Hepatocyte (in vitro differentiated cells): ENCODE measurements around the gene EIF3I. TPM values are rescaled to one million over a fixed set of nuclear protein-coding genes. Genes with fewer than 3 reads are reported as not detected.

Experiments
- DNase-seq: peaks from one replicate; pipeline ENCODE4 v3.0.0-alpha.2; 2016; ENCODE audit warnings: low spot score
- H2AFZ ChIP-seq: fragments of 200-600 bp; sonication (generic); 2 replicates; pipeline ENCODE4 v1.6.0; 2016; ENCODE audit warnings: antibody characterized with exemption, mild to moderate bottlenecking
- H3K27ac ChIP-seq: fragments of 200-600 bp; sonication (generic); 2 replicates; pipeline ENCODE4 v1.5.1; 2016; ENCODE audit warnings: mild to moderate bottlenecking
- H3K27me3 ChIP-seq: fragments of 200-600 bp; sonication (generic); 2 replicates; pipeline ENCODE4 v1.6.1; 2016
- H3K36me3 ChIP-seq: fragments of 200-600 bp; sonication (generic); replicated peaks from 2 replicates; pipeline ENCODE4 v1.5.1; 2016; ENCODE audit warnings: low read depth; ENCODE audit not compliant: insufficient read depth
- H3K4me1 ChIP-seq: fragments of 200-600 bp; sonication (generic); 2 replicates; pipeline ENCODE4 v1.5.1; 2016; ENCODE audit warnings: mild to moderate bottlenecking, moderate library complexity; ENCODE audit not compliant: insufficient read depth
- H3K4me2 ChIP-seq: fragments of 200-600 bp; sonication (generic); 2 replicates; pipeline ENCODE4 v1.6.0; 2016
- H3K4me3 ChIP-seq: fragments of 200-600 bp; sonication (generic); 2 replicates; pipeline ENCODE4 v1.5.1; 2016; ENCODE audit warnings: mild to moderate bottlenecking
- H3K79me2 ChIP-seq: fragments of 200-600 bp; sonication (generic); 2 replicates; pipeline ENCODE4 v1.6.0; 2017; ENCODE audit warnings: mild to moderate bottlenecking
- H3K9me2 ChIP-seq: fragments of 200-600 bp; sonication (generic); replicated peaks from 2 replicates; pipeline ENCODE4 v1.6.0; 2017; ENCODE audit warnings: mild to moderate bottlenecking; ENCODE audit not compliant: insufficient read depth
- H3K9me3 ChIP-seq: fragments of 200-600 bp; sonication (generic); 2 replicates; pipeline ENCODE4 v1.5.1; 2016; ENCODE audit warnings: low read depth, mild to moderate bottlenecking
- H4K20me1 ChIP-seq: fragments of 200-600 bp; sonication (generic); 2 replicates; pipeline ENCODE4 v1.6.0; 2016; ENCODE audit warnings: mild to moderate bottlenecking; ENCODE audit not compliant: insufficient read depth, poor library complexity, severe bottlenecking
- EZH2 ChIP-seq: fragments of 200-600 bp; sonication (generic); IDR thresholded peaks from 2 replicates; pipeline ENCODE4 v1.6.1; 2016; ENCODE audit warnings: antibody characterized with exemption, mild to moderate bottlenecking, borderline replicate concordance
- EZH2phosphoT487 ChIP-seq: fragments of 200-600 bp; sonication (generic); IDR thresholded peaks from one replicate; pipeline ENCODE4 v1.6.1; 2018; ENCODE audit warnings: antibody characterized with exemption, mild to moderate bottlenecking, low read depth, moderate library complexity; ENCODE audit not compliant: unreplicated experiment, severe bottlenecking
- WGBS: methylation state at CpG from one replicate; pipeline ENCODE4 v1.1.6; 2016; ENCODE audit warnings: low lambda C conversion rate; ENCODE audit errors: missing lambda C conversion rate; 5-methylcytosine and 5-hydroxymethylcytosine counted together
- polyA plus RNA-seq: library from polyadenylated mRNA; unstranded; fragments of >200 nt; fragmentation: Nextera tagmentation; extraction: Ambion mirVana; gene quantifications from 2 replicates; pipeline ENCODE4 v1.2.1, GENCODE V29; 2016
- total RNA-seq: library from RNA; depleted of rRNA; stranded (reverse); fragments of >200 nt; gene quantifications from 2 replicates; pipeline ENCODE4 v1.2.3, GENCODE V29; 2014
- TF ChIP-seq, protein P1 (sequence below): fragments of 200-600 bp; sonication (generic); IDR thresholded peaks from 2 replicates; pipeline ENCODE4 v1.5.1; 2016; ENCODE audit warnings: antibody characterized with exemption, mild to moderate bottlenecking; ENCODE audit not compliant: poor library complexity

Gene EIF3I
- total and polyA plus RNA-seq, 2 experiments from 2014 or later = 177 to 227 TPM

DNA sequence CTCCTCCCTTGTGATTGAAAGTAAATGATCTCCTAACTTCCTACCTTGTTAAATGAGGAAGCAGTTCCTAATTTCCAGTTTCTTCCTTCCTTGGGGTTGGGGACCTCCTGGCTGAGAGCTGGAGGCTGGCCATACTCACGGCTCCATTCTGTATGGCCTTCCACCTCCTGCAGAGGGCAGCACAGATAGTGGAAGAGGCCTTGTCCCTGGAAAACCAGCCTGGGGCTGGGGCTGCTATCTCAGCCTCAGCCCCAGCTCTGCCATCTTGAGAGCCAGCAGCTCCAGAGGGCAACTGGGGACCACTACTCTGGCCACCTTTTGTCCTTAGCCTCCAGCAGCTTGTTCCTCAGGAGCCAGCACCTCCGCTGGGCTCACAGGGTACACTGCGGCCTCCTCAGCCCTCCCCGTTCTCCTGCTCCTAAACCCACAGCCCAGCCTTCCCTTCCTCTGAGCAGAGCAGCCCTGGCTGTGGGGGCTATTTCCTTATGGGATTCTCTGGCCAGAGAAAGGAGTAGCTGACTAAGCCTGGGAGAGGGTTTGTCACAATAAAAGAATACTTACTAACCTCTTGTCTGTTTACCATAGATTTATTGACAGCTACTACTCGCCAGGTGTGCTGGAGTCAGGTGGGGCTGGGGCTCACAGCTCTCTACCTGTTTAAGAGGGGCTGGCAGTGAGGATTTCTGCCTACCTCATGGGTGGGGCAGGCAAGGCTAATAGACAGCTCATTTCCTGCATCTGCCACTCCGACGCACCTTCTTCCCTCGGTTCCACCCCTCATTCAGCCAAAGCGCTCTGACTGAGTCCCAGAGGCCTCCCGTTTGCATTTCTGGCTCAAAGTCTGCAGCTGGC is 6.4 kb upstream of the EIF3I start:
- no peak overlapping the region for H2AFZ ChIP-seq
- H3K27ac ChIP-seq = peak overlapping the region; percentile 83
- no peaks in the 10 kb centered on the region for H3K36me3 ChIP-seq
- no peaks in the 10 kb centered on the region for H3K27me3 ChIP-seq
- peak; percentile 87 for DNase-seq
- H4K20me1 ChIP-seq = no peaks in the 10 kb centered on the region
- H3K4me3 ChIP-seq = no peak overlapping the region
- H3K9me2 ChIP-seq = no peaks in the 10 kb centered on the region
- TF ChIP-seq, protein P1, sequence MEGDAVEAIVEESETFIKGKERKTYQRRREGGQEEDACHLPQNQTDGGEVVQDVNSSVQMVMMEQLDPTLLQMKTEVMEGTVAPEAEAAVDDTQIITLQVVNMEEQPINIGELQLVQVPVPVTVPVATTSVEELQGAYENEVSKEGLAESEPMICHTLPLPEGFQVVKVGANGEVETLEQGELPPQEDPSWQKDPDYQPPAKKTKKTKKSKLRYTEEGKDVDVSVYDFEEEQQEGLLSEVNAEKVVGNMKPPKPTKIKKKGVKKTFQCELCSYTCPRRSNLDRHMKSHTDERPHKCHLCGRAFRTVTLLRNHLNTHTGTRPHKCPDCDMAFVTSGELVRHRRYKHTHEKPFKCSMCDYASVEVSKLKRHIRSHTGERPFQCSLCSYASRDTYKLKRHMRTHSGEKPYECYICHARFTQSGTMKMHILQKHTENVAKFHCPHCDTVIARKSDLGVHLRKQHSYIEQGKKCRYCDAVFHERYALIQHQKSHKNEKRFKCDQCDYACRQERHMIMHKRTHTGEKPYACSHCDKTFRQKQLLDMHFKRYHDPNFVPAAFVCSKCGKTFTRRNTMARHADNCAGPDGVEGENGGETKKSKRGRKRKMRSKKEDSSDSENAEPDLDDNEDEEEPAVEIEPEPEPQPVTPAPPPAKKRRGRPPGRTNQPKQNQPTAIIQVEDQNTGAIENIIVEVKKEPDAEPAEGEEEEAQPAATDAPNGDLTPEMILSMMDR = peak; percentile 72
- TF ChIP-seq EZH2phosphoT487 = no peak
- peaks cover 5% of the 10 kb centered on the region for H3K4me1 ChIP-seq
- WGBS = 84% methylated on average over 10 of the region's 10 CpGs
- no peak overlapping the region for H3K4me2 ChIP-seq
- H3K79me2 ChIP-seq = peaks cover 12% of the 10 kb centered on the region
- no peaks in the 10 kb centered on the region for H3K9me3 ChIP-seq

DNA sequence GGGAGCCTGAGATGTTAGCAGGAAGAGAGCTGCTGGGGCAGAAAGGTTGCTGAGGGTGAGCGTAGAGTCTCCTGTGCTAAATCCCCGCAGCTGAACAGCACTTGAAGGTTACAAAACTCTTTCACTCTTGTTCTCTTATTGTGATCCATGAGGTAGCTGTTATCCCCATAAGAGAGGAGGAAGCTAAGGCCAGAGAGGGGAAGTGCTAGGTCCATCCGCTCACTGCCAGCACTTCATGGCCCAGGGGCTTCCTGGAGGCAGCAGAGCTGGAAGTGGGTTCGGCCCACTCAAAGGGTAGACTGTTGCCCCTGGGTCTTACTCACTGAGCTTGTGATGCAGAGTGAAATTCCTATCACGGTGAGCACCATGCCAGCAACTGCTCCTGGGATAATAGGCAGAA is 5.6 kb upstream of the EIF3I start:
- H3K4me3 ChIP-seq = no peak overlapping the region
- H3K4me1 ChIP-seq = peaks cover 12% of the 10 kb centered on the region
- no peaks in the 10 kb centered on the region for H4K20me1 ChIP-seq
- no peak for DNase-seq
- peaks cover 19% of the 10 kb centered on the region for H3K79me2 ChIP-seq
- H2AFZ ChIP-seq = no peak overlapping the region
- H3K4me2 ChIP-seq = no peak overlapping the region
- WGBS = 96% methylated on average over 5 of the region's 5 CpGs
- H3K9me3 ChIP-seq = no peaks in the 10 kb centered on the region
- peak overlapping the region; percentile 83 for H3K27ac ChIP-seq
- H3K36me3 ChIP-seq = no peaks in the 10 kb centered on the region
- no peak for TF ChIP-seq EZH2
- TF ChIP-seq, protein P1 = no peak
- no peak for TF ChIP-seq EZH2phosphoT487
- H3K27me3 ChIP-seq = no peaks in the 10 kb centered on the region
- H3K9me2 ChIP-seq = no peaks in the 10 kb centered on the region

DNA sequence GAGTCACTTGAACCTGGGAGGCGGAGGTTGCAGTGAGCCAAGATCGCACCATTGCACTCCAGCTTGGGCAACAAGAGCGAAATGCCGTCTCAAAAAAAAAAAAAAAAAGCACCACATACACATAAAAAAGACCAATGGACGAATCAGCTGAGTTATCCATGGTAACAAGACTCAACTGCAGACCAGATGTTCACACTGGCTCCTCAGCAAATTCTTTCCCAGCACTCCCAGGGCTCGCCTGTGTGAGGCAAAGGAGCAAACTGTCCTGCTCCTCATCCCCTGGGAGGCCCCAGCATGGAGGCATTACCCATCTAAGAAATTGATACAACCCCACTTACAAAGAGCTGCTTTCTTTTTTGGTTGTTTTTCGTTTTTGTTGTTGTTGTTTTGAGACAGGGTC is 3.2 kb upstream of the EIF3I start:
- Histone ChIP-seq H3K27ac (no peak overlapping the region), H3K4me1 (peaks cover 24% of the 10 kb centered on the region), H3K79me2 (peaks cover 40% of the 10 kb centered on the region), H3K4me2 (no peak overlapping the region), H3K27me3 (no peaks in the 10 kb centered on the region), H4K20me1 (no peaks in the 10 kb centered on the region), H3K4me3 (no peak overlapping the region), H2AFZ (no peak overlapping the region), H3K9me3 (no peaks in the 10 kb centered on the region), H3K36me3 (no peaks in the 10 kb centered on the region), H3K9me2 (no peaks in the 10 kb centered on the region)
- 83% methylated on average over 7 of the region's 7 CpGs for WGBS
- no peak for DNase-seq
- TF ChIP-seq, protein P1 = no peak
- TF ChIP-seq EZH2 = no peak
- TF ChIP-seq EZH2phosphoT487 = no peak
